HEK293 (cell line): ENCODE data around the gene PITX1.
"Not testable (repeated sequence)": the region's sequence is repeated elsewhere in the genome, so short reads cannot be mapped to it uniquely, and the experiment has no call there.

ENCODE experiments used
- CTCF ChIA-PET: fragments of 350-600 bp; formaldehyde crosslinking; extraction: SDS; loops from one replicate; lab custom pipeline; 2021; ENCODE audit warnings: antibody characterized with exemption; lab: Yijun Ruan, JAX
- POLR2A ChIA-PET: fragments of 300-600 bp; formaldehyde crosslinking; extraction: SDS; loops from one replicate; lab custom pipeline; 2020; ENCODE audit warnings: antibody characterized with exemption, inconsistent platforms; lab: Yijun Ruan, JAX
- H3K27ac ChIP-seq: fragments of 200-500 bp; sonication (Bioruptor generic); 2 replicates; pipeline ENCODE4 v1.5.1; 2014; ENCODE audit warnings: low read depth, low read length, control low read depth, inconsistent platforms; ENCODE audit errors: extremely low read depth
- H3K36me3 ChIP-seq, 2 experiments: fragments of 200-500 bp in 1 of 2; sonication (Bioruptor generic) in 1 of 2; 1 replicate in 1 of 2; 2 replicates in 1 of 2; pipeline ENCODE4 v1.5.1; 2014 to 2017; ENCODE audit warnings: inconsistent platforms in 2 of 2, low read length in 2 of 2; ENCODE audit not compliant: control insufficient read depth in 2 of 2, insufficient read depth in 1 of 2
- H3K4me1 ChIP-seq: fragments of 200-500 bp; sonication (Bioruptor generic); 2 replicates; pipeline ENCODE4 v1.5.1; 2014; ENCODE audit warnings: mild to moderate bottlenecking, low read length, inconsistent platforms; ENCODE audit not compliant: control insufficient read depth, insufficient read depth
- H3K4me3 ChIP-seq: 2 replicates; pipeline ENCODE4 v1.5.1; 2011; ENCODE audit warnings: low read depth, mild to moderate bottlenecking, control low read depth, low read length, moderate library complexity
- H3K9me3 ChIP-seq: fragments of 200-500 bp; sonication (Bioruptor generic); 2 replicates; pipeline ENCODE4 v1.5.1; 2014; ENCODE audit warnings: low read depth, low read length, inconsistent platforms; ENCODE audit not compliant: control insufficient read depth, insufficient read depth
- BCL11B ChIP-seq: fragments of 450-650 bp; formaldehyde crosslinking; IDR thresholded peaks from 2 replicates; pipeline ENCODE4 v1.5.1; 2016; ENCODE audit warnings: low read depth, missing biosample characterization, missing genetic modification characterization
- HIC1 ChIP-seq: fragments of 450-650 bp; formaldehyde crosslinking; IDR thresholded peaks from 2 replicates; pipeline ENCODE4 v1.5.1; 2016; ENCODE audit warnings: missing biosample characterization, missing genetic modification characterization
- YY2 ChIP-seq: fragments of 450-650 bp; formaldehyde crosslinking; IDR thresholded peaks from 2 replicates; pipeline ENCODE4 v1.5.1; 2016; ENCODE audit warnings: missing biosample characterization, missing genetic modification characterization
- ZBTB10 ChIP-seq: fragments of 450-650 bp; formaldehyde crosslinking; IDR thresholded peaks from 2 replicates; pipeline ENCODE4 v1.5.1; 2016; ENCODE audit warnings: missing biosample characterization, missing genetic modification characterization
- ZBTB21 ChIP-seq: fragments of 450-650 bp; formaldehyde crosslinking; IDR thresholded peaks from 2 replicates; pipeline ENCODE4 v1.5.1; 2017; ENCODE audit warnings: missing biosample characterization, missing genetic modification characterization
- ZBTB49 ChIP-seq: fragments of 450-650 bp; formaldehyde crosslinking; IDR thresholded peaks from 2 replicates; pipeline ENCODE4 v1.5.1; 2016; ENCODE audit warnings: missing biosample characterization, missing genetic modification characterization, low read depth
- ZNF155 ChIP-seq: fragments of 450-650 bp; formaldehyde crosslinking; IDR thresholded peaks from 2 replicates; pipeline ENCODE4 v1.5.1; 2016; ENCODE audit warnings: missing biosample characterization, missing genetic modification characterization
- ZNF157 ChIP-seq: fragments of 450-650 bp; formaldehyde crosslinking; IDR thresholded peaks from 2 replicates; pipeline ENCODE4 v1.5.1; 2016; ENCODE audit warnings: missing biosample characterization, missing genetic modification characterization
- ZNF184 ChIP-seq: fragments of 450-650 bp; IDR thresholded peaks from 2 replicates; pipeline ENCODE4 v1.5.1; 2018; ENCODE audit warnings: missing biosample characterization, mild to moderate bottlenecking, missing genetic modification characterization
- ZNF24 ChIP-seq: fragments of 450-650 bp; formaldehyde crosslinking; IDR thresholded peaks from 2 replicates; pipeline ENCODE4 v1.5.1; 2016; ENCODE audit warnings: missing biosample characterization, missing genetic modification characterization
- ZNF274 ChIP-seq, 2 experiments: fragments of 200-500 bp in 1 of 2; fragments of 450-650 bp in 1 of 2; sonication (Bioruptor generic) in 1 of 2; formaldehyde crosslinking in 1 of 2; IDR thresholded peaks; 2 replicates each; pipeline versions ENCODE4 v1.5.1 to v1.6.1; 2014 to 2016; ENCODE audit warnings: borderline replicate concordance in 1 of 2, inconsistent platforms in 1 of 2, low read length in 1 of 2, missing biosample characterization in 1 of 2, missing genetic modification characterization in 1 of 2
- ZNF37A ChIP-seq: fragments of 450-650 bp; IDR thresholded peaks from 2 replicates; pipeline ENCODE4 v1.5.1; 2018; ENCODE audit warnings: missing biosample characterization, missing genetic modification characterization
- ZNF423 ChIP-seq: fragments of 450-650 bp; formaldehyde crosslinking; IDR thresholded peaks from 2 replicates; pipeline ENCODE4 v1.5.1; 2016; ENCODE audit warnings: missing biosample characterization, missing genetic modification characterization
- ZNF521 ChIP-seq: fragments of 450-650 bp; formaldehyde crosslinking; IDR thresholded peaks from 2 replicates; pipeline ENCODE4 v1.5.1; 2017; ENCODE audit warnings: missing biosample characterization, mild to moderate bottlenecking, missing genetic modification characterization
- ZNF560 ChIP-seq: fragments of 450-650 bp; formaldehyde crosslinking; IDR thresholded peaks from 2 replicates; pipeline ENCODE4 v1.5.1; 2017; ENCODE audit warnings: missing biosample characterization, missing genetic modification characterization, borderline replicate concordance
- ZNF561 ChIP-seq: fragments of 450-650 bp; IDR thresholded peaks from 2 replicates; pipeline ENCODE4 v1.5.1; 2018; ENCODE audit warnings: missing biosample characterization, missing genetic modification characterization, borderline replicate concordance
- ZNF626 ChIP-seq: fragments of 450-650 bp; sonication (Bioruptor Pico); formaldehyde crosslinking; IDR thresholded peaks from 2 replicates; pipeline ENCODE4 v1.5.1; 2018; ENCODE audit warnings: missing biosample characterization, missing genetic modification characterization, inconsistent platforms
- ZNF639 ChIP-seq: fragments of 450-650 bp; formaldehyde crosslinking; IDR thresholded peaks from 2 replicates; pipeline ENCODE4 v1.5.1; 2016; ENCODE audit warnings: missing biosample characterization, missing genetic modification characterization
- ZNF76 ChIP-seq: fragments of 450-650 bp; formaldehyde crosslinking; IDR thresholded peaks from 2 replicates; pipeline ENCODE4; 2016; ENCODE audit warnings: low read depth, missing biosample characterization, missing genetic modification characterization, borderline replicate concordance
- ZNF768 ChIP-seq: fragments of 450-650 bp; formaldehyde crosslinking; IDR thresholded peaks from 2 replicates; pipeline ENCODE4 v1.5.1; 2018; ENCODE audit warnings: missing biosample characterization, mild to moderate bottlenecking, missing genetic modification characterization

PITX1 gene

GRCh38 chr5:134992148-134992547 is 41.9 kb downstream of the PITX1 start:
- H3K4me3 ChIP-seq = no peak overlapping the region
- no peak for TF ChIP-seq BCL11B
- no peak for TF ChIP-seq ZBTB49 (tag by site-specific recombination)
- no peak for TF ChIP-seq ZNF76 (tag by site-specific recombination)
- no peak for TF ChIP-seq YY2 (tag by site-specific recombination)
- TF ChIP-seq ZNF184 (tag by site-specific recombination) = no peak
- TF ChIP-seq ZNF37A = no peak
- no peak for TF ChIP-seq HIC1
- TF ChIP-seq ZNF155 (tag by site-specific recombination) = no peak
- TF ChIP-seq ZNF423 = no peak
- no peak for TF ChIP-seq ZNF157
- no peak for TF ChIP-seq ZNF274 (IDR thresholded peaks at IDR 0.05; ENCODE audit: low read length)
- no peak for TF ChIP-seq ZNF274 (tag by site-specific recombination; IDR thresholded peaks at IDR 0.05; ENCODE audit: borderline replicate concordance)
- TF ChIP-seq ZNF768 (tag by site-specific recombination) = no peak
- no peak for TF ChIP-seq ZNF626 (tag by site-specific recombination)
- TF ChIP-seq ZBTB10 (tag by site-specific recombination) = no peak
- TF ChIP-seq ZNF639 = no peak
- no peak for TF ChIP-seq ZNF561
- TF ChIP-seq ZBTB21 = no peak
- no peak for TF ChIP-seq ZNF560
- TF ChIP-seq ZNF521 (tag by site-specific recombination) = no peak
- TF ChIP-seq ZNF24 (tag by site-specific recombination) = no peak
- TF ChIP-seq, all 188 proteins: peak for 0
- no peak overlapping the region for H3K27ac ChIP-seq
- H3K9me3 ChIP-seq = no peaks in the 10 kb centered on the region
- no peaks in the 10 kb centered on the region for H3K4me1 ChIP-seq
- CTCF ChIA-PET = no interaction called here
- POLR2A ChIA-PET = no interaction called here
- no peaks in the 10 kb centered on the region for H3K36me3 ChIP-seq

GRCh38 chr5:134990183-134990582 is 43.8 kb downstream of the PITX1 start:
- CTCF ChIA-PET = interaction anchor here (0.7 kb wide), 1 partner anchor 7 kb away, joined by 3 read pairs; no protein-coding TSS in a partner anchor
- H3K9me3 ChIP-seq, H3K36me3 ChIP-seq, POLR2A ChIA-PET, H3K4me3 ChIP-seq, H3K4me1 ChIP-seq, H3K27ac ChIP-seq: not testable (repeated sequence)
